Neuron (in vitro differentiated cells): ENCODE measurements around the gene DDX42.

Source experiments
- H2AFZ ChIP-seq: one replicate; pipeline ENCODE4 v1.6.1; 2013; ENCODE audit warnings: low read depth, mild to moderate bottlenecking, inconsistent platforms, low read length, moderate library complexity
- H3K27me3 ChIP-seq: one replicate; pipeline ENCODE4 v1.6.1; 2013; ENCODE audit warnings: low read length; ENCODE audit not compliant: insufficient read depth
- H3K36me3 ChIP-seq: one replicate; pipeline ENCODE4 v1.6.1; 2013; ENCODE audit warnings: low read length; ENCODE audit not compliant: insufficient read depth
- H3K4me1 ChIP-seq: one replicate; pipeline ENCODE4 v1.6.1; 2013; ENCODE audit warnings: low read length; ENCODE audit not compliant: insufficient read depth
- H3K4me3 ChIP-seq: 2 replicates; pipeline ENCODE4 v1.5.1; 2013; ENCODE audit warnings: mild to moderate bottlenecking, low read length, moderate library complexity
- H3K9me3 ChIP-seq: one replicate; pipeline ENCODE4 v1.6.1; 2013; ENCODE audit warnings: low read length

DDX42 gene

GRCh38 chr17:63832014-63832413 is 58.0 kb downstream of the DDX42 start:
- Histone ChIP-seq H3K4me3 (no peak overlapping the region), H2AFZ (no peak overlapping the region), H3K9me3 (no peaks in the 10 kb centered on the region), H3K36me3 (peaks cover 69% of the 10 kb centered on the region), H3K4me1 (peaks cover 15% of the 10 kb centered on the region), H3K27me3 (no peaks in the 10 kb centered on the region)

- H3K9me3 ChIP-seq, result no peaks in the 10 kb centered on the region
- no peak overlapping the region for H2AFZ ChIP-seq
- peaks cover 15% of the 10 kb centered on the region for H3K4me1 ChIP-seq
- H3K27me3 ChIP-seq, result no peaks in the 10 kb centered on the region
- no peak overlapping the region for H3K4me3 ChIP-seq
- peaks cover 71% of the 10 kb centered on the region for H3K36me3 ChIP-seq
These were observed 58.5 kb downstream of the DDX42 start for GRCh38 chr17:63832455-63832854.

- Histone ChIP-seq H2AFZ (no peak overlapping the region), H3K4me3 (no peak overlapping the region), H3K27me3 (no peaks in the 10 kb centered on the region), H3K9me3 (no peaks in the 10 kb centered on the region), H3K4me1 (peaks cover 12% of the 10 kb centered on the region), H3K36me3 (peaks cover 71% of the 10 kb centered on the region)
These were observed 59.2 kb downstream of the DDX42 start for GRCh38 chr17:63833026-63833740.

GRCh38 chr17:63833741-63834373 is 59.9 kb downstream of the DDX42 start:
- peaks cover 5% of the 10 kb centered on the region for H3K4me1 ChIP-seq
- no peak overlapping the region for H2AFZ ChIP-seq
- no peaks in the 10 kb centered on the region for H3K9me3 ChIP-seq
- peaks cover 68% of the 10 kb centered on the region for H3K36me3 ChIP-seq
- no peaks in the 10 kb centered on the region for H3K27me3 ChIP-seq
- H3K4me3 ChIP-seq, result no peak overlapping the region

- H3K4me3 ChIP-seq, result no peak overlapping the region
- no peak overlapping the region for H2AFZ ChIP-seq
- H3K4me1 ChIP-seq, result no peaks in the 10 kb centered on the region
- no peaks in the 10 kb centered on the region for H3K27me3 ChIP-seq
- H3K9me3 ChIP-seq, result no peaks in the 10 kb centered on the region
- peaks cover 61% of the 10 kb centered on the region for H3K36me3 ChIP-seq
These were observed 60.6 kb downstream of the DDX42 start for GRCh38 chr17:63834431-63835166.

GRCh38 chr17:63835167-63835720 is 61.3 kb downstream of the DDX42 start:
- Histone ChIP-seq H2AFZ (no peak overlapping the region), H3K27me3 (no peaks in the 10 kb centered on the region), H3K4me1 (no peaks in the 10 kb centered on the region), H3K4me3 (no peak overlapping the region), H3K9me3 (no peaks in the 10 kb centered on the region), H3K36me3 (peaks cover 55% of the 10 kb centered on the region)

GRCh38 chr17:63836811-63837210 is 62.8 kb downstream of the DDX42 start:
- Histone ChIP-seq H3K36me3 (peaks cover 39% of the 10 kb centered on the region), H3K4me3 (no peak overlapping the region), H3K27me3 (no peaks in the 10 kb centered on the region), H3K9me3 (no peaks in the 10 kb centered on the region), H3K4me1 (peaks cover 13% of the 10 kb centered on the region), H2AFZ (no peak overlapping the region)

- Histone ChIP-seq H2AFZ (no peak overlapping the region), H3K4me1 (peaks cover 13% of the 10 kb centered on the region), H3K36me3 (peaks cover 32% of the 10 kb centered on the region)
These were observed 63.5 kb downstream of the DDX42 start for GRCh38 chr17:63837480-63837879.

GRCh38 chr17:63837962-63838600 is 64.1 kb downstream of the DDX42 start:
- Histone ChIP-seq H3K4me3 (no peak overlapping the region), H3K27me3 (no peaks in the 10 kb centered on the region), H2AFZ (no peak overlapping the region), H3K9me3 (no peaks in the 10 kb centered on the region), H3K36me3 (peaks cover 26% of the 10 kb centered on the region), H3K4me1 (peaks cover 13% of the 10 kb centered on the region)

More at GRCh38 chr17:63837480-63837879, 63.5 kb downstream of the DDX42 start:
- Histone ChIP-seq H3K27me3 (no peaks in the 10 kb centered on the region), H3K4me3 (no peak overlapping the region), H3K9me3 (no peaks in the 10 kb centered on the region)

GRCh38 chr17:63838631-63839171 is 64.7 kb downstream of the DDX42 start:
- peaks cover 22% of the 10 kb centered on the region for H3K36me3 ChIP-seq
- no peaks in the 10 kb centered on the region for H3K9me3 ChIP-seq
- peaks cover 13% of the 10 kb centered on the region for H3K4me1 ChIP-seq
- H2AFZ ChIP-seq, result no peak overlapping the region
- H3K4me3 ChIP-seq, result no peak overlapping the region
- H3K27me3 ChIP-seq, result no peaks in the 10 kb centered on the region

- no peak overlapping the region for H2AFZ ChIP-seq
- peaks cover 13% of the 10 kb centered on the region for H3K4me1 ChIP-seq
- H3K27me3 ChIP-seq, result no peaks in the 10 kb centered on the region
- no peaks in the 10 kb centered on the region for H3K9me3 ChIP-seq
- peaks cover 11% of the 10 kb centered on the region for H3K36me3 ChIP-seq
- H3K4me3 ChIP-seq, result peak overlapping the region; percentile 74
These were observed 66.8 kb downstream of the DDX42 start for GRCh38 chr17:63840591-63841349.
